IPS-18c (cell line): ENCODE results near the gene OR11A1.
"Not testable (repeated sequence)": the region's sequence is repeated elsewhere in the genome, so short reads cannot be mapped to it uniquely, and the experiment has no call there.

Experiments
- H3K4me3 ChIP-seq: 2 replicates; pipeline ENCODE4 v1.7.0; 2013; ENCODE audit warnings: low read depth, mild to moderate bottlenecking, low read length, moderate library complexity; ENCODE audit not compliant: insufficient read depth
- H3K9me3 ChIP-seq: one replicate; pipeline ENCODE4 v1.6.1; 2013; ENCODE audit warnings: mild to moderate bottlenecking, low read length, moderate library complexity; ENCODE audit not compliant: control insufficient read depth, insufficient read depth

The OR11A1 gene

GRCh38 chr6:29487660-29488059 lies 30.8 kb upstream of the OR11A1 start, which contains the start of gene MAS1L:
TSS of gene MAS1L (minus strand) at chr6:29487956. CDS start at chr6:29487902, 54 bp downstream.
- H3K9me3 ChIP-seq = no peaks in the 10 kb centered on the region

GRCh38 chr6:29487131-29487530 lies 30.3 kb upstream of the OR11A1 start:
- Histone ChIP-seq H3K4me3 (no peak overlapping the region), H3K9me3 (no peaks in the 10 kb centered on the region)

More at GRCh38 chr6:29487660-29488059, 30.8 kb upstream of the OR11A1 start, which contains the start of gene MAS1L:
- H3K4me3 ChIP-seq = no peak within 1 kb of the TSS

- Histone ChIP-seq H3K9me3 (no peaks in the 10 kb centered on the region), H3K4me3 (no peak overlapping the region)
Observed at GRCh38 chr6:29486577-29486976, 29.7 kb upstream of the OR11A1 start.

- H3K9me3 ChIP-seq = no peaks in the 10 kb centered on the region
Observed at GRCh38 chr6:29483735-29484134, 26.9 kb upstream of the OR11A1 start.

GRCh38 chr6:29483186-29483585 lies 26.3 kb upstream of the OR11A1 start:
- H3K4me3 ChIP-seq = no peak overlapping the region
- no peaks in the 10 kb centered on the region for H3K9me3 ChIP-seq

More at GRCh38 chr6:29483735-29484134, 26.9 kb upstream of the OR11A1 start:
- no peak overlapping the region for H3K4me3 ChIP-seq

- Histone ChIP-seq H3K9me3 (no peaks in the 10 kb centered on the region), H3K4me3 (no peak overlapping the region)
Observed at GRCh38 chr6:29479560-29479959, 22.7 kb upstream of the OR11A1 start.

- no peaks in the 10 kb centered on the region for H3K9me3 ChIP-seq
- no peak overlapping the region for H3K4me3 ChIP-seq
Observed at GRCh38 chr6:29478740-29479139, 21.9 kb upstream of the OR11A1 start.

- Histone ChIP-seq H3K9me3 (no peaks in the 10 kb centered on the region), H3K4me3 (no peak overlapping the region)
Observed at GRCh38 chr6:29477923-29478450, 21.1 kb upstream of the OR11A1 start.

- Histone ChIP-seq H3K4me3 (no peak overlapping the region), H3K9me3 (no peaks in the 10 kb centered on the region)
Observed at GRCh38 chr6:29474996-29475395, 18.1 kb upstream of the OR11A1 start.

- Histone ChIP-seq H3K4me3 (no peak overlapping the region), H3K9me3 (no peaks in the 10 kb centered on the region)
Observed at GRCh38 chr6:29466241-29466640, 9.4 kb upstream of the OR11A1 start.

GRCh38 chr6:29465801-29466200 lies 8.9 kb upstream of the OR11A1 start:
- Histone ChIP-seq H3K9me3 (no peaks in the 10 kb centered on the region), H3K4me3 (no peak overlapping the region)

- no peaks in the 10 kb centered on the region for H3K9me3 ChIP-seq
- H3K4me3 ChIP-seq = no peak overlapping the region
Observed at GRCh38 chr6:29465279-29465678, 8.4 kb upstream of the OR11A1 start.

- Histone ChIP-seq H3K4me3 (no peak overlapping the region), H3K9me3 (no peaks in the 10 kb centered on the region)
Observed at GRCh38 chr6:29462022-29462421, 5.2 kb upstream of the OR11A1 start.

GRCh38 chr6:29461021-29461814 lies 4.3 kb upstream of the OR11A1 start:
- H3K4me3 ChIP-seq = no peak overlapping the region
- no peaks in the 10 kb centered on the region for H3K9me3 ChIP-seq

- Histone ChIP-seq H3K4me3 (no peak overlapping the region), H3K9me3 (no peaks in the 10 kb centered on the region)
Observed at GRCh38 chr6:29451471-29452193, 5.2 kb downstream of the OR11A1 start.

- Histone ChIP-seq H3K4me3 (no peak overlapping the region), H3K9me3 (no peaks in the 10 kb centered on the region)
Observed at GRCh38 chr6:29447670-29448069, 9.2 kb downstream of the OR11A1 start.

- not testable (repeated sequence) for H3K4me3 ChIP-seq
Observed at GRCh38 chr6:29444031-29444430, 12.8 kb downstream of the OR11A1 start.

GRCh38 chr6:29442719-29443118 lies 14.2 kb downstream of the OR11A1 start:
- H3K9me3 ChIP-seq = no peaks in the 10 kb centered on the region
- no peak overlapping the region for H3K4me3 ChIP-seq

More at GRCh38 chr6:29444031-29444430, 12.8 kb downstream of the OR11A1 start:
- not testable (repeated sequence) for H3K9me3 ChIP-seq
